ENCODE measurements around the gene PDSS2.

The PDSS2 gene

DNA sequence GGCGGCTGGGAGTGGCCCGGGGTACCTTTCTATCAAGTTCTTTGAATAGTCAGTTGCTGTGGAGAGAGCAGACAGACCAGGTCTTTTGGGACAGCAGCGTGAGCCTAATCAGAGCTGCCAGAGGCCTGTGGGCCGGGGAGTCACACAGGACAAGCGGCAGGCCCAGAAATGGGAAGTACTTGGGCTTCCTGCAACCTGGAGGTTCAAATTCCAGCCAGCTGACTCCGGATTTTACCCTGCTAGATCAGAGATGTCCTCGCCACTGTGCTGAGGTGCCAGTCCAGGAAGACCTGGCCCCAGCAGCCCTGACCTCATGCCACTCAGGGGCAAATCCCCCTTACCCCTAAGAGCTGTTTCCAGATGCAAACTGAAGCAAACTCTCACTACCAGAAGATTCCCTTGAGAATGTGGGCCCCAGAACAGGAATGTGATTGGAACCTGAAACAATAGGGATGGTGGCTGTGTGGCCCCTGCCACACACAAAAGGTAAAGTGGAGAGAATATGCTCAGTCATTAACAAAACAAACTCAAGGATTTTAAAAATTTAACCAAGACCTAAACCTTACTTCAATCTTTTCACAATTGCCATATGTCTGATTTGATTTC, 353.8 kb downstream of the PDSS2 start:
- H3K4me1 ChIP-seq (ENCODE audit: insufficient read depth, low read length, poor library complexity, severe bottlenecking) = peaks cover 9% of the 10 kb centered on the region
- H3K9ac ChIP-seq (ENCODE audit: low read depth, low read length, poor library complexity, severe bottlenecking) = no peak overlapping the region
- no peaks in the 10 kb centered on the region for H4K20me1 ChIP-seq (ENCODE audit: insufficient read depth, low read length, poor library complexity, severe bottlenecking)
- no peaks in the 10 kb centered on the region for H3K36me3 ChIP-seq (ENCODE audit: insufficient read depth, low read length)
- TF ChIP-seq, protein P1, sequence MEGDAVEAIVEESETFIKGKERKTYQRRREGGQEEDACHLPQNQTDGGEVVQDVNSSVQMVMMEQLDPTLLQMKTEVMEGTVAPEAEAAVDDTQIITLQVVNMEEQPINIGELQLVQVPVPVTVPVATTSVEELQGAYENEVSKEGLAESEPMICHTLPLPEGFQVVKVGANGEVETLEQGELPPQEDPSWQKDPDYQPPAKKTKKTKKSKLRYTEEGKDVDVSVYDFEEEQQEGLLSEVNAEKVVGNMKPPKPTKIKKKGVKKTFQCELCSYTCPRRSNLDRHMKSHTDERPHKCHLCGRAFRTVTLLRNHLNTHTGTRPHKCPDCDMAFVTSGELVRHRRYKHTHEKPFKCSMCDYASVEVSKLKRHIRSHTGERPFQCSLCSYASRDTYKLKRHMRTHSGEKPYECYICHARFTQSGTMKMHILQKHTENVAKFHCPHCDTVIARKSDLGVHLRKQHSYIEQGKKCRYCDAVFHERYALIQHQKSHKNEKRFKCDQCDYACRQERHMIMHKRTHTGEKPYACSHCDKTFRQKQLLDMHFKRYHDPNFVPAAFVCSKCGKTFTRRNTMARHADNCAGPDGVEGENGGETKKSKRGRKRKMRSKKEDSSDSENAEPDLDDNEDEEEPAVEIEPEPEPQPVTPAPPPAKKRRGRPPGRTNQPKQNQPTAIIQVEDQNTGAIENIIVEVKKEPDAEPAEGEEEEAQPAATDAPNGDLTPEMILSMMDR (conservative IDR thresholded peaks at IDR 0.05; ENCODE audit: low read length) = no peak
- no peak for TF ChIP-seq EZH2phosphoT487 (IDR thresholded peaks at IDR 0.05; ENCODE audit: borderline replicate concordance)
- H3K4me3 ChIP-seq (ENCODE audit: low read length, poor library complexity, severe bottlenecking) = no peak overlapping the region
- H3K9me2 ChIP-seq (replicated peaks; ENCODE audit: low read depth, low read length) = no peaks in the 10 kb centered on the region
- H3K4me2 ChIP-seq (ENCODE audit: low read depth, low read length, poor library complexity, severe bottlenecking) = no peak overlapping the region
- H3K79me2 ChIP-seq (ENCODE audit: insufficient read depth, low read length) = peaks cover 10% of the 10 kb centered on the region; the same call in 1 of the 2 replicates
- no peaks in the 10 kb centered on the region for H3K27me3 ChIP-seq (ENCODE audit: insufficient read depth, low read length, poor library complexity, severe bottlenecking)
- no peaks in the 10 kb centered on the region for H3F3A ChIP-seq (ENCODE audit: low read depth)
- H2AFZ ChIP-seq (ENCODE audit: low read length) = no peak overlapping the region
- no peaks in the 10 kb centered on the region for H3K9me3 ChIP-seq (ENCODE audit: insufficient read depth, low read depth, low read length)

DNA sequence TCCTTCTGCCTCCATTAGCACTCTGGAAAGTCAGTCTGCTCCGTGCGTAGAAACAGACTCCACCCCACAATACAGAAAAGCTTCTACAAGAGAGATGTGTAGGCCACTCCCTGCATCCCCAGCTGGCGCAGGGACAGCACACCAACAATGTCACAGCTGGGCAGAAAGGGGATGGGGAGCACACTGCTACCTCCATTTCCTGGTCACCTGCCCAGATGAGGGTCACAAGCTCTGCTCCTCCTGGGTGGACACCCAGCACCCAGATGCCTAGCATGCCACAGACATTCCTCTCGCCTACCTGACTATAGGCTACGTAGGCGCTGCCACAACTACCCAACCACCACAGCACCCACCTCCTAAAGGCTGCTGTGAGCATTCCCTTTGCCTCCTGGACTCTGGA, 356.3 kb downstream of the PDSS2 start:
- Histone ChIP-seq H3K4me2 (ENCODE audit: low read depth, low read length, poor library complexity, severe bottlenecking) (no peak overlapping the region), H3K9ac (ENCODE audit: low read depth, low read length, poor library complexity, severe bottlenecking) (no peak overlapping the region), H3K9me2 (replicated peaks; ENCODE audit: low read depth, low read length) (no peaks in the 10 kb centered on the region), H3K36me3 (ENCODE audit: insufficient read depth, low read length) (peaks cover 7% of the 10 kb centered on the region; the same call in 1 of the 2 replicates), H3K4me3 (ENCODE audit: low read length, poor library complexity, severe bottlenecking) (no peak overlapping the region), H3F3A (ENCODE audit: low read depth) (no peaks in the 10 kb centered on the region), H3K79me2 (ENCODE audit: insufficient read depth, low read length) (peaks cover 5% of the 10 kb centered on the region; the same call in 1 of the 2 replicates), H3K9me3 (ENCODE audit: insufficient read depth, low read depth, low read length) (no peaks in the 10 kb centered on the region), H3K27me3 (ENCODE audit: insufficient read depth, low read length, poor library complexity, severe bottlenecking) (no peaks in the 10 kb centered on the region), H3K4me1 (ENCODE audit: insufficient read depth, low read length, poor library complexity, severe bottlenecking) (no peaks in the 10 kb centered on the region), H2AFZ (ENCODE audit: low read length) (no peak overlapping the region), H4K20me1 (ENCODE audit: insufficient read depth, low read length, poor library complexity, severe bottlenecking) (no peaks in the 10 kb centered on the region)
- TF ChIP-seq EZH2phosphoT487 (IDR thresholded peaks at IDR 0.05; ENCODE audit: borderline replicate concordance) = no peak
